Measurements from ENCODE around the gene CITED4. TPM values are rescaled to one million over a fixed set of nuclear protein-coding genes. Genes with fewer than 3 reads are reported as not detected.

Gene CITED4
- total and polyA plus RNA-seq, 2 donors (not counting 3 experiments of a cell fraction or from before 2014, with no cell fraction given), result 3.8 to 11.3 TPM

- no peak overlapping the region for H3K27ac ChIP-seq (ENCODE audit: insufficient read depth, low read depth, low read length)
- H3K9me3 ChIP-seq (replicated peaks; ENCODE audit: control insufficient read depth, insufficient read depth, low read length), result no peaks in the 10 kb centered on the region
- ChIA-PET CTCF (interaction anchor here (0.8 kb wide), 1 partner anchor 38 kb away, joined by 3 read pairs; no protein-coding TSS in a partner anchor), POLR2A (no interaction called here)
- H3K4me2 ChIP-seq (ENCODE audit: insufficient read depth, low read length), result no peak overlapping the region
- no peak for DNase-seq (ENCODE audit: low read depth, low spot score)
- no peaks in the 10 kb centered on the region for H3K36me3 ChIP-seq (ENCODE audit: control insufficient read depth in 2 of 2, extremely low read depth in 1 of 2, insufficient read depth in 2 of 2, low read length in 2 of 2)
- H2AFZ ChIP-seq (ENCODE audit: low read depth, low read length), result no peak overlapping the region
- H3K4me3 ChIP-seq (replicated peaks in 1 of 3; ENCODE audit: insufficient read depth in 1 of 3, low read depth in 1 of 3, low read length in 3 of 3), result no peak overlapping the region
- FAIRE-seq, result no peak
- intact Hi-C loops (cut with micrococcal nuclease) (no loop called here), dilution Hi-C loops (cut with MboI; ENCODE audit: extremely low pct_ligation_motif_present, low sequenced_read_pairs) (no loop called here)
- no peaks in the 10 kb centered on the region for H3K9me1 ChIP-seq (replicated peaks; ENCODE audit: control insufficient read depth, extremely low read depth, insufficient read depth, low read length)
- H3K79me2 ChIP-seq (ENCODE audit: control insufficient read depth, insufficient read depth, low read length), result no peaks in the 10 kb centered on the region
- TF ChIP-seq FOS (IDR thresholded peaks at IDR 0.05; ENCODE audit: borderline replicate concordance, insufficient read depth, low read length) (no peak), JUN (IDR thresholded peaks at IDR 0.05; ENCODE audit: borderline replicate concordance, insufficient read depth, insufficient read length, low read depth) (no peak), POLR2A (IDR thresholded peaks at IDR 0.05; ENCODE audit: low read depth, low read length) (no peak), MAX (IDR thresholded peaks at IDR 0.05; ENCODE audit: insufficient read depth, insufficient read length) (no peak), POLR2AphosphoS5 (IDR thresholded peaks at IDR 0.05; ENCODE audit: insufficient read depth, low read depth, low read length) (no peak), GATA2 (IDR thresholded peaks at IDR 0.05; ENCODE audit: insufficient read depth, insufficient read length, low read depth, low read length) (no peak), MYC (IDR thresholded peaks at IDR 0.05; ENCODE audit: low read depth, low read length) (no peak), CTCF (IDR thresholded peaks at IDR 0.05; ENCODE audit: extremely low read depth in 1 of 2, insufficient read depth in 1 of 2, low read depth in 1 of 2, low read length in 2 of 2) (no peak), EZH2 (IDR thresholded peaks at IDR 0.05; ENCODE audit: borderline replicate concordance, low read depth, low read length, severe bottlenecking) (no peak)
- BruUV-seq (replicated peaks), result no TSS peak
- no peaks in the 10 kb centered on the region for H3K27me3 ChIP-seq (ENCODE audit: control insufficient read depth in 2 of 2, insufficient read depth in 2 of 2, low read length in 2 of 2)
- H4K20me1 ChIP-seq (replicated peaks; ENCODE audit: control insufficient read depth, extremely low read depth, insufficient read depth, low read length), result no peaks in the 10 kb centered on the region
- no peaks in the 10 kb centered on the region for H3K4me1 ChIP-seq (ENCODE audit: control insufficient read depth, extremely low read depth, insufficient read depth, low read length)
- H3K9ac ChIP-seq (replicated peaks; ENCODE audit: extremely low read depth, insufficient read depth, low read length), result no peak overlapping the region
Measured at GRCh38 chr1:40886318-40887011, 24.3 kb upstream of the CITED4 start.
